NCI-H2196 (cell line): ENCODE results near the gene PPIL1.
A peak's percentile ranks its signal among the peaks of the same experiment; 100 is the strongest.
"Not testable (repeated sequence)": the region's sequence is repeated elsewhere in the genome, so short reads cannot be mapped to it uniquely, and the experiment has no call there.

ENCODE experiments used
- DNase-seq: peaks from one replicate; lab custom pipeline; 2025; ENCODE audit not compliant: unreplicated experiment; lab: John Stamatoyannopoulos, UW

PPIL1 gene

GRCh38 chr6:36874443-36875249 lies at the start of gene PPIL1:
Gene PPIL1, minus strand, starts transcription at chr6:36874803. Its CDS starts 31 bp downstream, at chr6:36874772.
- DNase-seq: peak; percentile 96

DNA sequence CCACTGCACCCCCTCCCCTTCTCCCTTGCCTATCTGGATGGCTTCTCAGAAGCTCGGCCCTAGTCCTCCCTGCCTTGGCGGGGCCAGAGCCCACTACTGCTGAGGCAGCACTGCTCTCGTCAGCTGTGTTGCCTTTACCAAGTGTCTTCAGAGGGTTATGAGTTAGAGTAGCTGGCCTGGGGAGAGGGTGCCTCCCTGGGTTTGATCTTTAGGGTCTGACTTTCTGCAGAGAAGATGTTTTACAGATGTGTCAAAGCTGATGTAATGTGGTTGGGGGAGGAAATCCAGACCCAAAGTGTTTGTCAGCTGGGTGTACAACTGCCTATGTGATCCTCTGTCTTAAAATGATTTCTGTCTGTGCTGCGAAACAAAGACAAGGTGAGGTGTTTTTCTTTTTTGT lies 49.5 kb upstream of the PPIL1 start:
- DNase-seq: no peak

DNA sequence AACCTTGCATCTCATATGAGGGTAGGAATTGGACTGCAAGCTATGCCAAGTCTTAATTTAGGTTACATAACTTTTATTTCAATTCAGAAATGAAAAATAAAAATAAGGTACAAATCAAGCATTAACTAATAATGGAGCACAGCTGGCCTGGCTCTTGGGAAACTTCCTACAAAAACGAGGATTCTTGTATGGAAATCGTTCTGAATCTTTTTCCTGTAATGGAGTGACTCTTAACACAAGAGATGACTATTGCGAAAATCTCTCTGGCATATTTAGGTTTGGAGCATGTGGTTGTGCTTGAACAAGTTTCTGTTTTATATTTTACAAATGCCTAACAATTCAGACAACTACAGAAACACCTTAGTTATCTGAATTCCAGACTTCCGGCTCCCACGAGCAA lies 45.9 kb upstream of the PPIL1 start:
- no peak for DNase-seq

DNA sequence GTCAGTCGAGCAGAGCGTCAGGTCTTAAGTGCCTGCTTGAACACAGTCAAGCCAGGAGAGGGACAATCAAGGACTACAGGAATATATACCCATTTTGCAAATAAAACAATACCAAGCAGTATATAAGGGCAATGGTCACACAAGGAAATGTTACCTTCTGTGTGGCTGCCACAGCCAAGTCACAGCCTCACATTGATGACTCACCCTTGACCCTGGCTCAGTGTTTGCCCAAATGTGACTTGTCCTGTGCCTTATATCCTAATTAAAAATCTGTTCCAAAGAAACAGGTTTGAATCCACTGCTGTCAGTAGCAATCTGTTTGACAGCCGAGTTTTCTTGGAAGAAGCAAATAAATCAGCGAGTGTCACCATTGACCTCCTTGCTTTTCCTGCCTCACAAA lies 45.4 kb upstream of the PPIL1 start:
- no peak for DNase-seq

- DNase-seq: no peak
These were observed 43.1 kb upstream of the PPIL1 start for GRCh38 chr6:36917541-36918193.

- DNase-seq: no peak
These were observed 41.5 kb upstream of the PPIL1 start for GRCh38 chr6:36916126-36916525.

GRCh38 chr6:36915599-36915998 lies 41.0 kb upstream of the PPIL1 start:
- DNase-seq: no peak

GRCh38 chr6:36914227-36914794 lies 39.7 kb upstream of the PPIL1 start:
- DNase-seq: peak; percentile 68

DNA sequence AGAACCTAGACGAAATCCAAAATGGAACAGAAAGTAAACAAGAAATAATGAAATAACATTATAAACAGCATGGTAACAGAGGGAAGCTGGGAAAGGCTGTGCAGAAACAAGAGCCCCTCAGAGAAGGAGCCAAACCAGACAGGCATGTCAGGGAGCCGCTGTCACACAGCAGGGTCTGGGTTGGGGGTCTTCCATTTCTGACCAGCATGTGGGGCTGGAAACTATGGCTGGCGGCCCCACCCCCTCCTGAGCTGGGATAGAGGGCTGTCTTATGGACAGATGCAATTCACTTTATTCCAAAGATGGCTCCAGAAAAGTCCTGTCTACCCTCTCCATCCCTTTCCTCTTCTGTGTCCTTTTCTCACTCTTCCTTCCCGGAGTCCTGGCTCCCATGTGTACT lies 38.5 kb upstream of the PPIL1 start:
- DNase-seq: no peak

DNA sequence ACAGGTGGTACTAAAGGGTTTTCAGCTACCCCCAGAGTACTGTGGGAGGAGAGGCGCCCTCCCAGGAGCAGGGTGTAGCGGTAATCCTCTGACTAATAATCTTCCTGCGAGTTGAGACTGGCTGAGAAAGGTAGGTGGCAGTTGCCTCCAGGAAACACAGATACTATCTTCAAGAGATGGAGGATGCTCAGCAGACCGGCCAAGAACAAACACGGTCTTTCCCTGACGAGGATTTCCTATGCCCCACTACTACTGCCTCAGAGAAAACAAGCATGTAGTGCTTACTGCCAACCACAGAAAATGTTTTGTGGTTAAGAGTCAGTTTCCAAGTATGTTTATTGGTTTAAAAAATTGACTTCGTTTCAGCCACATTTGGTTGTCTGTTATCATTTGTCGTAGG lies 38.0 kb upstream of the PPIL1 start:
- no peak for DNase-seq

- DNase-seq: no peak
These were observed 37.4 kb upstream of the PPIL1 start for GRCh38 chr6:36912030-36912454.

GRCh38 chr6:36908747-36909146 lies 34.1 kb upstream of the PPIL1 start:
- no peak for DNase-seq

DNA sequence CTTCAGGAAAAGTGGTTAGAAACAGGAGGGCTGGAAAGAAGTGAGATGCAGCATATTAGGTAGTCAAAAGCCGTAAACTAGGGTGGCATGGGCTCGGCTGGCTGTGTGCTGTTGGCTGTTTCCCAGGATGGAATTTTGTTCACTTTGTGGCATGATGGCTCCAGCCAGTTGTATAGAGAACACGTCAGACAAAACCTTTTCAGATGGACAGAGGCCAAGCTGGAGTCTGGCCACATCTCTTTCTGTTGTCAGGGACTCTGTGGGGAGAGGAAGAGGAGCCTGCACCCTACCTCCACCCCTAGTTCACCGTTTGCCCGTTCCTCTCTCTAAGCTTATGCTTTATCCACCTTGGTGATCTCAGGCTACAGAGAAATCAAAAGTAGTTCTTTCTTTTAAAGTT lies 33.2 kb upstream of the PPIL1 start:
- DNase-seq: peak; percentile 65

- DNase-seq: peak; percentile 90
These were observed 32.1 kb upstream of the PPIL1 start for GRCh38 chr6:36906539-36907325.

DNA sequence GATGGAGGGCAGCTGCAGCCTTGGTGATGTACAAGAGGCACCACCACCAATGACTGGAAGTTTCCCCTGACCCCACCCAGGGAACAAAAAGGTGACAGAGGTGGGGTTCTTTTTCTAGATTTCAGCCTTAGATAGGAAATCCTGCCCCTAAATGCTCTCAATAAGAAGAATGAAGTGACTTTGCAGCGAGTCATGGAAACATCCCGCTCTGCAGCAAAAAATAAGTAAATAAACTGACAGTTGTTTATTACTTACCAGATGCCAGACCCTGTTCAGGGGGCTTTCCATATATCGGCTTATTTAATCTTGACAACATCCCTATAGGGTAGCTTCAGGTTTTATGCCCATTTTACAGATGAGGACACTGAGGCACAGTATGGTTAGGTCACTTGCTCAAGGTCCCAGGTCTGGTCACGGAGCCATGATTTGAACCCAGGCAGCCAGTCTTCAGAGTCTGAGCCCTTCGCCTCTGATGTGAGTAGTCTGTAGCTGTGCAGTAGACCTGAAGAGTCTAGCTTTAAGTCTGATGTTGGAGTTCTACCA lies 30.3 kb upstream of the PPIL1 start:
- DNase-seq: no peak

DNA sequence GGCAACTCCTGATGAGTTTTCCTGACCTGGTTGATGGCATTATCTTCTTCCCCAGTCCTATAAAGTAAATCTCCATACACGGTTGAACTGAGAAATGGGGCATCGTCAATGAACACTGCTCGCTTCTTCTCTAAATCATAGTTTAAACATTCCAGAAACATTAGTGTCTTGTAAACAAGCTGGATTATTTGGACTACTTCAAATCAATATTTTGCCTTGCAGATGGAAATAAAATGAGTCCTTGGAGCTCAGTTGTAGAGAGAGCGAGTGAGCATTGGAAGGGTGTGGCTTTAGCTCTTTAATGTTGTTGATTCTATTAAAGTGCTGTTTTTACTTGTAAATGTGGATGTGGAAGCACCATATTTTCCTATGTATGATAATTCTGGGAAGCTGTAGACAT lies 29.5 kb upstream of the PPIL1 start:
- DNase-seq: no peak

GRCh38 chr6:36897609-36898008 lies 23.0 kb upstream of the PPIL1 start:
- DNase-seq: no peak

DNA sequence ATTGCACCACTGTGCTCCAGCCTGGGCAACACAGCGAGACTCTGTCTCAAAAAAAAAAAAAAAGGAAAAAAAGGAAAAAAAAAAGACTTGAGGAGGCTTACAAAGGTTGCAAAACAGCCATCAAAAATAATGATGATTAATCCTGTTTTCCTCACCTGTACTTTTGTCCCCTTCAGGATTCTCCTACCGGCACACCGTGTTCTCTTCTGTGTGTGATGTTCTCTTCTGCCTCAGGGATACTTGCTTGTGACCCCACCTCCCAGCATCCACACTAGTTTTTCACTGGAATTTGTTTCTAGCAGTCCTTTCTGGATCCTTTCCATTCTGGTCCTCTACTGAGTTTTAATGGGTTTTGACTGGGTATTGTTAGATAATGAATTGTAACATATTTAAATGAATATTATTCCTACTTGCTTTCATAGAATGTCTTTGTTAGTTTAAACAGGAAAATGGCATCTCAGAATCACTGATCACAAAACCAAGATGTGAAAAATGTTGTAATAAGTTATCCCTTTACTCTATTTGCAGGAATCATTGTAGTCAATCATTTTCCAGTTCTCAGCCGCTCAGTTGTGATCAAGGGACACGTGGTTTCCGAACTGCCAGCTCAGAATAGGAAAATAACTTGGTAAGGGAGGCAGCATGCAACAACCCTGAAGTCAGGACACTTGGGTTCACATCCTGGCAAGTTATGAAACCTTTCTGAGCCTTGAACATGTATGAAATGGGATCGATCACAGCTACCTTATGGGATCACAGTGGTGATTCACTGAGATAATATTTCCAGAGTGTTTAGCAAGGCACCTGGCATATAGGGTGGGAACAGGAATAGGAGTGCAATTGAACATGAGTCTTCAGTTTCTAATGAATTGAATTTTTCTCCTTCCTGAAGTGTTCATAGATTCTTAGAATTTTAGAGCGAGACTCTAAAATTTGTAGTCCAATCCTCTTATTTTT lies 19.7 kb upstream of the PPIL1 start:
- DNase-seq: no peak

GRCh38 chr6:36891153-36891552 lies 16.6 kb upstream of the PPIL1 start:
- not testable (repeated sequence) for DNase-seq

DNA sequence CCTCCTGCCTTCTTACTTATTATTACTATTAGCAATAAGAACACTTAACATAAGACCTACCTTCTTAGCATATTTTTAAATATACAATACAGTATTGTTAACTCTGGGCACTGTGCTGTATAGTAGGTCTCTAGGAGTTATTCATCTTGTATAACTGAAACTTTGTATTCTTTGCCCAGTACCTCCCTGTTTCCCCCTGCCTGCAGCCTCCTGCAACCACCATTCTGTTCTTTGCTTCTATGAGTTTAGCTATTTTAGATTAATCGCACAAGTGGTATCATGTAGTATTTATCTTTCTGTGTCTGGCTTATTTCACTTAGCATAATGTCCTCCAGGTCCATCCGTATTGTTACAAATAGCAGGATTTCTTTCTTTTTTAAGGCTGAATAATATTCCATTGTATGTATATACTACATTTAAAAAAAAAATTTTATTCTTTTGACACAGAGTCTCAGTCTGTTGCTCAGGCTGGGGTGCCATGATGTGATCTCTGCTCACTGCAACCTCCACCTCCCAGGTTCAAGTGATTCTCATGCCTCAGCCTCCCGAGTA lies 15.6 kb upstream of the PPIL1 start:
- no peak for DNase-seq
